GM18909 (cell line): ENCODE measurements around the gene GSTCD.
A peak's percentile ranks its signal among the peaks of the same experiment; 100 is the strongest.

Experiments used
- ATAC-seq: cut with Tn5 transposase; IDR thresholded peaks from one replicate; pipeline ENCODE4 v1.9.1; 2021; ENCODE audit warnings: mild to moderate bottlenecking; ENCODE audit not compliant: unreplicated experiment, poor library complexity

Gene GSTCD

DNA sequence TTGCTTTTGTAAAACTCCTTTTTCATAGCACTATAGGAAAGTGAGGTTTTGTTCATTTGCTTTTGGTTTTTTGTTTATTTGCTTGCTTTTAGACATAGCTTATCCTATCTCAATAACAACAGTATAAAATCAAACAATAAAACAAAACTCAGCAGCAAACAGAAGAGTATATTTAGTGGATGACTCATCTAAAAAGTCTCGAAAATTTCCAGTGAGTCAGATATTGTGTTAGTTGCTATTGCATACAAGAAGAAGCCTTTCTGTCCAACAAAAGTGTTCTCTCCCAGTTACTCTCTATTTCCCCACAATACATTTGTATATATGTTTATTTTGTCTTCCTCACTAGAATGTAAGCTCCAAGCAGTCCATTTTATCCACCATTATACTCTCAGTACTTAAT, 150.6 kb downstream of the GSTCD start:
- ATAC-seq, result no peak

DNA sequence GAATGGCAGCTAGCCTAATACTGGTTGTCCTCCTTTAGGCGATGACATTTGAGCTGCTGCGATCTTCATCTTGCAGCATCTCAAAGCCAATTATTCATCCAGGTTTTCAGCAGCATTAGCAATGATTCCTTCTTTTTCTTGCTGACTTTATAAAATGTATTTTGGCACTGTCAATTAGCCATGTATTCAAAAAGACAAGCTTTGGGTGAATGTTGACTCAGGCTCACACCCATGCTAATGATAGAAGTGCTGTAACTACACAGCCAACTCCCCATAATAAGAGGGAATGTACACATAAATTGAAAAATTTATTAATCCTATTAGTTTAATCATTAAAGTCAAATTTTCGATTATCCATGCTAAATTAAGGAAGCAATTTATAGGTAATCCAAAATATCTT, 162.4 kb downstream of the GSTCD start:
- no peak for ATAC-seq

DNA sequence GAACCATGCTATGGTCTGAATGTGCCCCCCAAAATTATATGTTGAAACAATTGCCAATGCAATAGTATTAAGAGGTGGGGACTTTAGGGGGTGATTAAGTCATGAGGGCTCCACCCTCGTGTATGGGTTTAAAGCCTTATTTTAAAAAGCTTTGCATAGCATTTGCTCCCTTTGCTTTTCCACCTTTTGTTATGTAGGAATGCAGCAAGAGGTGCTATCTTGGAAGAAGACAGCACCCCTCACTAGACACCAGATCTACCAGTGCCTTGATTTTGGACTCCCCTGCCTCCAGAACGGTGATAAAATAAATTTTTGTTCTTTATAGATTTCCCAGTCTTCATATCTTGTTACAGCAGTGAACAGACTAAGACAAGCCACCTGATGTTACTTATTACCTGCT, 163.4 kb downstream of the GSTCD start:
- ATAC-seq, result no peak

DNA sequence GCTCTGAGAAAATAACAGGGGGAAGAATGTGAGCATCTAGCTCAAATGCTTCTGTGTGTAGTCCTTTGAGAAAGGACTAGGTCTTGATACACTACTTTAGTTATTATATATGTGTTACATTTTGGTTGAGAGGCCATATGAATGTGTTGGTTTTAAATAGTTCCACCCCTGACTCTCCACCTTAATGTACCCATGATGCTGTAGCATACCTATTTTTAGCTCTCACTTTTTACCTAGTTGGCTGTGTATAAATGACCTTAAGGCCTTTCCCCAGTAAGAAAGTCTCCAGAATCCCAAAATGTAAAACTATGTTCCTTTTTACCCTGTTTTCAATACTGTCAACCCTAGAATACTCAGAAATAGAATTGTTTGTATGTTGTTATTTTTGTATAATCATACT, 166.6 kb downstream of the GSTCD start:
- ATAC-seq, result no peak

DNA sequence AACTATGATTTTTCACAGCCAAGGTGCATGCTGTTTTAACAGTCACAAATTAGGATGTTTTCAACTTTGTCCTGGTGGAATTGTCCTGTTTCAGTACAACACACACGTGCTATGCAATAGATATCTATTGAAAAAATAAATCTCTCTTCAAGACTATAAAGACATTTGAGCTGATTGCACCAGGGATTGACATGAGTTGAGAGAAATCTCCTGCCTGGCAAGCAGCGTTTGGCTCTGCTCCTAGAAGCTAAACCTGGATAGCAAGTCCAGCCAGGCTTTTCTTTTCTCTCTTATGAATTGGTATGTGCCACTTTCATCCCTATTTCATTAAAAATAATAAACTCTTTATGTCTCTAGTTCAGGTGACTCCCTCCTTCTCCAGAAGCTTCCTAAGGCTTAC, 170.1 kb downstream of the GSTCD start:
- no peak for ATAC-seq

DNA sequence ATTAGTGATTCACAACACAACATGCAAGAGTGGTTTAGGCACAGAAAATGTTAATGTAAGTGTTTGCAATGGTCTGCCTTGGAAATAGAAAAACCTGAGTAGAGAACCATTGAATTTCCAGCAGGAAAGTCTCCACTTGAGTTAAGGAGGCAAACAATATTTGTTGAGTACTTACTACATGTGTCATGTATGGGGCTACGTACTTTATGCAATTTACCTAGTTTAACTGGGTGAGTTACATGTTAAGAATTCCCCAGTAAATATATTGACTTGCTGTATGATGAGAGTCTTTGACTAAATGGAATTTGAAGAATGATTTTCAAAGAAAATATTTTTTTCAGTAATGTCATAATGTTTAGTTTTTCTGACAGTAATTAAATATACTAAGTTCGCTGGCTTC, 178.9 kb downstream of the GSTCD start:
- no peak for ATAC-seq

DNA sequence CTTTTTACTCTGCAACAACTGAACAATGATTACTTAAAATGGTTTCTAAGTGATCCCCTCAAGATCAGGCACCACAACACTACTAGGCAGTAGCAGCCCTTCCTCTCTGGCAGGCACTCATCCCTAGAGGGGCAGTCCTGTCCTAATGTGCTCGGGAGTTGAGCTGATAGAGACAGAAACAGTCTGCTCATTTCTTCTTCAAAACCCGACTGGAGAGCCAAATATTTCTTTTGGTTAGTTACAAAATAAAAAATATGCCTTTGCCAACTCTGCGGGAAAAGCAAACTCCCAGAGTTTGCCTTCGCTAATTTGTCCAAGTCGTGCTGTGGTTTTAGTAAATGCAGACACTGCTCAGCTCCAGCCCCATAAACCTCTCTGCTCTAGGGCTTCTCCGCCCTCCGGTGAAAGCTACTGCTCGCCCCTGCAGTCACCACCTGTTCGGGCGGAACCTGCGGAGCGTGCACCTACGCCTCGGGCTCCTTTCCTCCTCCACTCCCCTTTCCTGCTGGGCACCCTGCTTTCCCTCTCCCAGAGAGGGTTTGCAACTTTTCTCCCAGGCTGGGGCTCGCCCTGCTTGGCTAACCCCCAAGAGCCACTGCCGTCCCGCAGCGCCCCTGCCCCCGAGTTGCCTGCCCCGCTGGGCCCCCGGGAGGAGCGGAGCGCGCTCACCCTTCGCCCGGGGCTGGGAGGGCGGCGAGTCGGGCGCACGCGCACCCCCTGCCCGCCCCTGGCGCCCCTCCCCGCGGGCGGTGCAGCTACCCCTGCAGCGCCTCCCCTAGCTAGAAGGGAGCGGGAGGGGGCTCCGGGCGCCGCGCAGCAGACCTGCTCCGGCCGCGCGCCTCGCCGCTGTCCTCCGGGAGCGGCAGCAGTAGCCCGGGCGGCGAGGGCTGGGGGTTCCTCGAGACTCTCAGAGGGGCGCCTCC, 186.3 kb downstream of the GSTCD start, which contains the start of gene NPNT:
TSS of gene NPNT (plus strand) at position 812 of the 923 bp plus-strand sequence. CDS start 182 bp downstream, outside the sequence.
- ATAC-seq, result peak; percentile 47

DNA sequence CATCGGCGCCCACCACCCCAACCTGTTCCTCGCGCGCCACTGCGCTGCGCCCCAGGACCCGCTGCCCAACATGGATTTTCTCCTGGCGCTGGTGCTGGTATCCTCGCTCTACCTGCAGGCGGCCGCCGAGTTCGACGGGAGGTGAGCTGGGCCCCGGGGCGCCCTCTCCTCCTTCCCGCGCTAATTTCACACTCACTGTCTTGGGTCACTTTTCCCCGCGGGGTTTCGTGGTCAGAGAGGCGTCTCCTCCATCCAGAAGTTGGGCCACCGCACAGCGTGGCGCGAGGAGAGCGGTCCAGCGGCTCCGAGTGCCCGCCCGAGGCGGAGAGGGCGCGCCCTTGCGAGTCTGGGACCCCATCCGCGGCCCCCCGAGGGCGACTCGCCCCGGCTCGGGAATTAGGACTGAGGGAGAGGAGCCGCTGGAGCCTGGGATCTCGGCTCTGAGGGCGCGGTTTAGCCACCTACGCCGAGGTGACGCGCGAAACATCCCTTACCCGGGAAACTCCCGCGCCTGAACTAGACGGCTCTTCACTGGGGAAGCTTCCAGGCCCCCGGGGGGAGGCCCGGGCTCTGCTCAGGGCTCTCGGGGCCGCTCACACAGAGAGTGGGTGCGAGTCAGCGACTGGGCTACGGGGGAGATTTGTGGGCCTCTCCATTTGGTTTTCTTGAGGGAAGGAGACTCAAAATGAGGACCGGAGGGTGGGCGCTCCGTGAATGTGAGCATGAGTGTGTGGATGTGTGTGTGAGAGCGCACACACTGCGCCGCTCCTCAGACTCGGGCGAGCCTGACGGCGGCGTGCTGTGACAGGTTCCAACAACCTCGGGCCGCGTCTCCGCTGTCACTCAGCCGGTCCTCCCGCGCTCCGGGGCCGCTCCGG, 187.2 kb downstream of the GSTCD start:
- ATAC-seq, result peak; percentile 48

DNA sequence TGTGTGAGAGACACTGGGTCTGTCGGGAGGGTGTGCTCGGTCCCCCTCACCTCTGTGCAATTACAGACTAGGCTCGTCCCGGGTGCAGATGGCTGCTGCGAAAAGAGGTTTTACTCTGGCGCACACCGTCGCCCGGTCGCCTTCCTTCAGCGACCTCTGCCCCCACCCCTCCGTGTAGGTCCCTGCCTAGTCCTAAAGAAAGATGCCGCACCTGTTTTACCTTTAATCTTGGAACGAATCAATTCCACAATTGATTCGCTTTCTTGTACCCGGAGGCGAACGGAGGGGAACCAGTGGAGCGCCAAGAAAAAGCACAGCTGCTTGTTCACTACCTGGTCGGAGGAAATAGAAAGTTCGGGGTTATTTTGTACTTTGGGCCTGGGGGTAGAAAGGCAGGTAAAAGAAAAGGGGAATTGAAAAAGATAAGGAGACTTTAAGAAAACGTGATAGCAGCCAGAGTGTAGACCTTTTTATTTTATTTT, 187.9 kb downstream of the GSTCD start:
- ATAC-seq, result peak; percentile 18
